NCI-H748 treated with DMSO at 0.1 percent for 48 hours (cell line): ENCODE data around the gene FBXW11.
A peak's percentile ranks its signal among the peaks of the same experiment; 100 is the strongest.
"Not testable (repeated sequence)": the region's sequence is repeated elsewhere in the genome, so short reads cannot be mapped to it uniquely, and the experiment has no call there.

Experiments used
- DNase-seq: peaks from one replicate; lab custom pipeline; 2025; lab: John Stamatoyannopoulos, UW

The FBXW11 gene

DNA sequence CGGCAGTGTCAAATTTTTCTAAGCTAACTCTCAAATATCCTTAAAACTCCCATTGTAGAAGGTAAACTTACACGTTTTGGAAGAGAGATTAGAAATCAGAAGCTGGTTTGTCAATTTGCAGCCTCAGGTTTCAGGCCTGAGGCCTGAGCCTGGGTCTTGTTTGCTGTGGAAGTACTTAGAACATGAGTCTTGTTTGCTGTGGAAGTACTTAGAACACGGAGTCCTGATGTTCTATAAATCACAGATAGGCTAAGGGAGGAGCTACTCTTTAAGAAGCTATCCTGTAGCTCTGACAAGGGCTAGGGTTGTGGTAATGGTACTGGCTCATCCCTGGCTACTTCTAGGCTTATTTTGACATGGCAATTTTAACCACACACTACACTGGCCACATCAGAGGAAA is 97.8 kb downstream of the FBXW11 start:
- no peak for DNase-seq

DNA sequence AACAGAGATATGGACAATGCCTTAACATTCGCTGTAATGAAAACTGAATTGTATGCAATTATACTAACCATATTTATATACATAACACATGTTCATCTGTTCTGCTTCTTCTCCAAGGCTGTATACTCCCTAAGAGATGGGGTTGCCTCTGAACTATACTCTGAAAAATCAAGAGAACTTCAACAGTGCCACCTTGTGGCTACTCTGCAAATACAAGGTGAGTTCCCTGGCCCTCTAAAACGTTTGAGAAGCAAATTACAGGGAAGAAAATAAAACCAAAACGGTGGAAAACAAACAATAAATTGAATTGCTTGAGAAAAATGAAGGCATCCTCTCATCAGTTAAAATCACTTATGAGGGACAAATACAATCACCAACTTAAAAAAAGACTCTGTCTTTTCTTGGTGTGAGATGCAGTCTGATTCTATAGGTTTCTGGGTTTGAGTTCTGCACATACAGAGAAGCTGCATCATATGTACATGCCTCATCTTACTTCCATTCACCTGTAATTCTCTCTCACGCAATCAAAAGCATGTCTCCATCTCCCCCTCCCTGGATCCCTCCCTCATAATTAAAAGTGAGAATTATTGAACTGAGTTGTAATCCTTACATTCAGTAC is 98.6 kb downstream of the FBXW11 start:
- DNase-seq, result peak; percentile 58

DNA sequence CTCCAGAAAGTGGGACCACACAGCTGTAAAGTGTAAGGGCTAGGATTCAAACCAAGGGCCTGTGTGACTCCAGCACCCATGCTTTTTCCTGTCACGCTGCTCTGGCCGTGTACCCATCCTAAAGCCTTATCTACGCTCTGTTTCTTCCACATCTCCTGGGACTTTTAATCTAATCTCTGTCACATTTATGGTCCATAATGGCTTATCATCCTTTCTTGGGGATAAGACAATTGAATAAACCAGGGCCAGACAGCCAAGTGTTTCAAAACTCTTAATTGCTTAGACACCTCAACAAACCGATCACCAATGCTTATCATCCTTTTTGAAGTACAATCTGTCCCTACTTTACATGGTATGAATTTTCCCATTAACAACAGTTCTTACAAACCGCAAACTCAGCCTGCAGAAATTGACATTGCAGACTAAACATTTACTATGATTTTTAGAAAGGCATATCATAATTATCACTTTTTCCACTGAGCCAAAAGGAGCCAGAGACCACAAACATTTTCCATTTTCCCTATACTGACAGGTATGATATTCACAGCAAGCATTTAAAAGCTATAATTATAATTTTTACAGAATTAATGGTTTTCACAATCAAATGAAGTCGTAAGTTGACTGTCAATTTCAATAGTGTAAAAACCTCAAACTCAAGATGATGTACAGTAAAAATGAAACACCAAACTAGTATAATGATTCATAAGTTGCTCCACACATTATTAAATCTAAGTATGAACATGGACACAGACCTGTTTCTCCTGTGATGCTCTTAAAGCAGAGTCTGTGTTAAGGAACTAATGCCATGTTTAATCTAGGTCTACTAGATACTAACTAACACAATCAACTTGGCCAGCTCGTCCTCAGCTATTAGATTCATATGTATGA is 99.5 kb downstream of the FBXW11 start:
- DNase-seq, result no peak

DNA sequence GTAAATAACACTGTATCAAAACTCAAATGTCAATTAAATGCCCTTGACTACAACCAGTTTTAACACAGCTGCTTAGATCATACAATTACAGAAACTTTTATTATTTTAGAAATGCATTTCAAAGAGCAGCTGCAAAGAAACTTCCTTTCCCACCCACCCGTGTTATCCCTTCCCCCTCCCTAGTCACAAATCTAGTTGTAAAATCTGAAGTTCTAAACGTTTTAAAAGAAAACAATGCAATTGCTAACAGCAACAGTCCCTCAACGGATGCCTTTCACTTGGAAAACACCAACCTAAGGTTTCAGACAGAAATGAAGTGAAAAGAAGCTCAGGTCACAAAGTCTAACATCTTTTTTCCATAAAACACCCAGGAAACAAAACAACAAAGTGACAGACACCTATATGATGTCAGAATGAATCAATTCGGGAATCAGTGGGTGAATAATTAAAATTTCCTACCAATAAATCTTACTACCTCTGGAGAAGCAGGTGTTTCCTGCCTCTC is 100.3 kb downstream of the FBXW11 start:
- DNase-seq, result no peak

DNA sequence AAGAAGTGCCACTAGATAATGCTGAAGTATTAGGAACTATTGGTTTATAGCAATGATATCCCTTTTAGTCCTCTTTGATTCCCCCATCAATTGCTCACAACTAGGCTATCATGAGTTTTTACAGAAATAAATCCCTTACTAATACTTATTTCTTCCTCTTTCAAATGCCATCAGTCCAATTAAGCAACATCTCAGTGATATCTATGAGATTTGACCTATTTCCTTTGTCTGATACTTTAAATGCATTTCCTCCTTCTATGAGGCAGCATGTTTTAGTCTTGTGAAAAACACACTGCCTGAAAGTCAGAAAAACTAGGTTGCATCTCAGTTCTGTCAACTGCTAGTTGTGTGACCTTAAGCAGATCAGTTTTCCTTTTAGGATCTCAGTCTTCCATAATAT is 101.6 kb downstream of the FBXW11 start:
- no peak for DNase-seq

DNA sequence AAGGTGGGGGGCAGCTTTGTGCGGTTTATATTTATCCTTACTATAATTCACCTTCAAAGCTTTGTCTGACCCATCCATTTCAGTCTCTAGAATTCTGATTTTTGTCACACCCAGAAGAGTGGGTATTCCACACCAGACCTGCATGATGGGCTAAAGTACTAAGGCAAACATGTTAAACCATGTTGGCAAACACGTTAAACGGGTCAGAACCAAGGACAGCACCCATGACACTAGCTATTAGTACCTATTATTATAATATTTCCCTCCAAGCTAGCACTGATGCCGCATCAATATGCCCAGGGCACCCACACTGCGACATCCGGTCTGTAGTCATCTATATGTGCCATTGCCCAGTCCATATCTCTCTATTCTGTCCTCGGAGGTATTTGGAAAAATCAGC is 104.7 kb downstream of the FBXW11 start:
- DNase-seq, result no peak

DNA sequence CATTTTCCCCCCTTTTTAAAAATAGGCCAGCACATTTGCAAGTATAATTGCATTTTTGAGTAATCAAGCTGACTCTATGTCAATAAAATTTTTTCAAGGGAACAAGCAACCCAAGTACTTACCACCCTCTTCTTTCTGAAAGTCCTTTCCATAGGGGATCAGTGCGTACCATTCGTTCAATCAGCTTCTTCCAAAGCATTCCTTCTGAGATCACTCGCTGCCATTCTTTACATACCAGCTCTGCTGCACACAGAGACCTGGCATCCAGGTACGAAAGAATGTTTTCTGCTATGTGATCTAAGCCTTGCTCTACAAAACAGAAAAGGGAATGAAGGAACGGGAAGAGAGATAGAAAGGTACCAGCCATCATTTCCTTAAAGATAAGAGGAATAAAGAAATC is 106.6 kb downstream of the FBXW11 start:
- no peak for DNase-seq

DNA sequence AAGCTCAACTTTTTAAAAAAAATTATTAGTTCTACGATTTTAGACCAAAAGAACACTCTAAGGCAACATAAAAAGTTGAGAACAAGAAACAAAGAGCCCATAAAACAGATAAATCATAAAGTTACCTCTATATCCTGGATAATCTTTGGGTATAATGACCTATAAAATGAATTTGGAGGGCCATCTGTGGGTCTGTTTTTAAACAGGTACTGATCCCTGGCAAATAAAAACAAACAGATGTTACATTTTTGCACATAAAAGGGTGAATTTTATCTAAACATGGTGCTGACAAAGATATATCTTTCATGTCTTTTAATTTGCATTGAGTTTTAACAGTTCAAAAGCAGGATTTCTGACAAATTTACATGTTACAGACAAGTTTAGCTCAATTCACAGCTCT is 107.6 kb downstream of the FBXW11 start:
- no peak for DNase-seq

DNA sequence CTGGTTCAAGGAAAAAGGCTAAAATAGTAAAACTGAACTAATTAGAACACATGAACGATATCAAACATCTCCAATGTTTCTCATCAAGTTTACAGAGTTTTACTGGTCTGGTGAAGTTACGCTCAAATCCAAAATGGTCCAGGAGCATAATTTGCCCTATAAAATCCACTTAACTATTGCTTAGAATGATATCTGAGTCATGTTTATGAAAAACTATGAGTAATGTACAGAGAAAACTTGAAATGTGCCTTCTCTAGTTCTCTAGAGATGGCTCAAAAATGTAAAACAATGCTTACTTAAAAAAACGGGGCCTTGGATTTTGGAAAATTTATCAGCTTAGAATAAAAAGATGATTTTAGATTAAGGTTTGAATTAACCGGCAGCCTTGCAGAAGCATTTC is 108.1 kb downstream of the FBXW11 start:
- DNase-seq, result no peak

DNA sequence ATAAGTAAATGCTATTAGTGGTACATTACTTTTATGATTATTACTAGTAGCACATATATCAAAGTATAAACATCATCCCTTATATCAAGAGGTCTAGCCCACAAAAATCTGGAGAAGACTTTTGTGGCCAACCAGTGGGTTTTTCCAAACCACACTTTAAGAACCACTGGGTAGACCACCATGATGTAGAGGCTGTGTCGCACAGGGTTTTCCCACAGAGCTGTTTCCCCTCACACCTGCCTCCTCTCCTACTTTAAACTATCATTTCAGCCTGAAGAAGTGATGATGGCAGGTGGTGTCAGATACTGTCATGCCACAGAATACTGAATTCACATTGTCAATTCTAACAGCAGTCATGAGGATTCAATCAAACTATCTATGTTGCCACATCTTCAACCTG is 109.2 kb downstream of the FBXW11 start:
- no peak for DNase-seq

DNA sequence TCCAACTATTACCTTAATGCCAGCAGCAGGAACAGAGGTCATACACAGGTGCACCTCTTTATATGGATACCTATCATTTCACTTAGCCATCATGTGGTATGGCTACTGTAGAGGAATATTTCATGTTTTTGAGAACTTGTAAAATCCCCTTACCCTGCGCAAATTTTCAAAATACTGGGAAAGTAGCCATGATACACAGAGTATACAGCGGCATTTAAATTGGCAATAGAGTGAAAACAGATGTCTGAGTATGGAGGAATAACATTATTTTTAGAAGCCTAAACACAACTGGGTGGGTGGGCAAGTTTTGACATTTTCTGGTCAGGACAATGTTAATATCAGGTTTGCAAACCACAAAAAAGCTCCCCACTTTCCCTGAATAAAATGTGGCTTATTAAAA is 111.4 kb downstream of the FBXW11 start:
- DNase-seq, result no peak

DNA sequence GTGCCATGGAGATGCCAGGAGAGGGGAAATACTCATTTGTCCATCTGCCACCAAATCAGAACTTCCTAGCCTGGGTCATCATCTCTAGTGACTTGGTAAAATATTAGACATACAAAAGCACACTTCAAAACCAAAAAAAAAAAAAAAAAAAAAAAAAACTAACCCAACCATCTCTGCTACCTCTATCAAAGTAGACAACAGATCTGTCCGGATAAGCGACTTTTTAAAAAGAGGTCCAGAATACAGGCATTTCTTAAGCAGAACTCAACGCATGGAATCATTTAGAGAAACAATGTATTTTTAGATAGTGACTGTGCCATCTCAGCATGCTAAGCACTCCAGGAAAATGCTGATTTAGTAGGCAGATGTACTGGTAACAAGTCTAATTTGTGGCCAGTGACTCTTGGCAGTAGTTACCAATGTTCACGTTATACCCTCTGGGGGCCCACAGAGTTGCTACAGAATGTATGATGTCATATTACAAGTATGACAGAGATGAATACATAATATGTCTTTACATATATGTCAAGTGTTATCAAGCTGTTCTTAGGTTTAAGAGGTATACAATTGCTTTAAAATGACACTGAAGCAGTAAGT is 113.0 kb downstream of the FBXW11 start:
- DNase-seq, result no peak

DNA sequence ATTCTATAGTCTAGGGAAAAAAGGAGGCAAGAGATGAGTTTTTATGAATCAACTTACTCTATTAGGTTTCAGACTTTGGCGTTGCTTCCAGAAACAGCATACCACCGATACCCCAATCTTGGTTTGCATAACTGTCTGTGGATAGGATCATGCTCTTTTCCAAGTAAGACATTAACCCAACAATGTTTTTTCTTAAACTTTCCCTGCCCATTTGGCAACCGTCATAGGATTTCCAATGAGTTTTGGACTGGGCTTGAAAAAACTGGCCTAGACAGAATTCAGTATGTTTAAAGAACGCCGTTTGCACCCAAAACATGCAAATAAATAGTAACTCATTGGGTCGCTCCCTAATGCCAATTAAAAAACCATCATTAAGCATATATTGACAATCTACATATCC is 114.8 kb downstream of the FBXW11 start:
- DNase-seq, result no peak

DNA sequence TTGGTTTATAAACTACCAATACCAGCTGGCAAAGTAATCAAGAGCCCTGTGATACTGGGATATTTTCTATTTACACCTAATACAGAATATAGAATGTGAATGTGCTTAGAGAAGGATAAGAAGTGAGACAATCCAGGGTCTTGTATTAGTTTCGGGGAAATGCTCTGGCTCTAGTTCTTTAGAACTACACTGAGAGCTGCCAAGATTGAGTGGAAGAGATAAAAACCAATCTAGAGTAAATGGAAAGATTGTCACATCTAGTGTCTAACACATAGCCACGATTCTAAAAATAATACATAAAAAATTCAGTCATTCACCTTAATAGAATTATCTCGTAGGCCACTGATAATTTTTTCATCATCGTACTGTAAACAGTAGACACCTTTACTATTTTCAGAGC is 115.3 kb downstream of the FBXW11 start:
- no peak for DNase-seq

DNA sequence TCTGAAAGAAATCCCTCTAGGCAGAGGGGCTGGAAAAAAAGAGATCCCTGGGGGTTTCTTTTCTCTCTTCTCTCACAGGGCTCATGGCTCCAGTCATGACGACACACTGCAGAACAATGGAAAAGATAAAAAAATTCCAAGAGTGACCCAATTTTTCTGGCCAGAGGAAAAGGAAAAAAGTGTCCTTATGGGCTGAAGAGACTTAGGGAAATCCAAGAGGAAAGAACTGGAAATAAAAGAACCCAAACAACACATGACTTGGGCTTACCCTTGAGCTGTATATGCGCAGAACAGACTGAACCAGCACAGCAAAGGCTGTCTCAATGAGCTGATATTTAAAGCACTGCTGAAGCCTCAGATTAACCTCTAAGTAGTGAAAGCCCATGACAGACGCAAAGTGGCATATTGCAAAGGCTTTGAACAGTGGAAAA is 118.4 kb downstream of the FBXW11 start:
- DNase-seq, result no peak

DNA sequence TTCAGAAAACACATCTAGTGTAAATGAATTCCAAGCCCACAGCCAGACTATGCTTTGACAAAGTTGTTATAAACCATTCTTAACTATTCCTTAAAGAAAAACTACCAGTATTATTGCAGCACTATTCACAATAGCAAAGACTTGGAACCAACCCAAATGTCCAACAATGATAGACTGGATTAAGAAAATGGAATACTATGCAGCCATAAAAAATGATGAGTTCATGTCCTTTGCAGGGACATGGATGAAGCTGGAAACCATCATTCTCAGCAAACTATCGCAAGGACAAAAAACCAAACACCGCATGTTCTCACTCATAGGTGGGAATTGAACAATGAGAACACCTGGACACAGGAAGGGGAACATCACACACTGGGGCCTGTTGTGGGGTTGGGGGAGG is 120.4 kb downstream of the FBXW11 start:
- DNase-seq, result not testable (repeated sequence)

DNA sequence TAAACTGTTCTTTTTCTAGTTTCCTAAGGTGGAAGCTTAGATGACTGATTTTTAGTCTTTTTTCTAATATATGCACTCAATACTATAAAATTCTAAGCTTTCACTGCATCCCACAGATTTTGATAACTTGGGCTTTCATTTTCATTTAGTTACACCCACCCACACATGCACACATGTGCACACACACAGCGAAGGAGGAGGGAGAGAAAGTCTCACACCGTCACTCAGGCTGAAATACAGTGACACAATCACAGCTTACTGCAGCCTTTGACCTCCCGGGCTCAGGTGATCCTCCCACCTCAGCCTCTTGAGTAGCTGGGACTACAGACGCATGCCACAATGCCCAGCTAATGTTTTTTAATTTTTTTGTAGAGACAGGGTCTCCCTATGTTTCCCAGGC is 124.3 kb downstream of the FBXW11 start:
- DNase-seq, result no peak

DNA sequence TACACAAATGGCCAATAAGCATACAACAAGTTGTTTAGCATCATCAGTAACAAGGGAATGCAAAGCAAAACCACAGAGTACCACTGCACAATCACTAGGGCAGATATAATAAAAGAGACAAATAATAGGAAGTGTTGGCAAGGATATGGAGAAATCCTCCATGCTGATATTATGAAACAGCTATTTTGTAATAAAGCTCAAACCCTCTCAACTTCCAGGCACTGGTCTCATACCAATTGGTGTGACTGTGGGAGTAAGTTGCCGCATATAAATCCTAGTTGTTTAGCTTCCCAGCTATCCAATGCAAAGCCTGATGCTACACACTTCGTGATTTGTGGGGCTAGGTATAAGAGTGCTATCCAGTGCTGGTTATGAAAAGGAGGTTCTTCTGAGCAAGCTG is 132.2 kb downstream of the FBXW11 start:
- DNase-seq, result no peak

DNA sequence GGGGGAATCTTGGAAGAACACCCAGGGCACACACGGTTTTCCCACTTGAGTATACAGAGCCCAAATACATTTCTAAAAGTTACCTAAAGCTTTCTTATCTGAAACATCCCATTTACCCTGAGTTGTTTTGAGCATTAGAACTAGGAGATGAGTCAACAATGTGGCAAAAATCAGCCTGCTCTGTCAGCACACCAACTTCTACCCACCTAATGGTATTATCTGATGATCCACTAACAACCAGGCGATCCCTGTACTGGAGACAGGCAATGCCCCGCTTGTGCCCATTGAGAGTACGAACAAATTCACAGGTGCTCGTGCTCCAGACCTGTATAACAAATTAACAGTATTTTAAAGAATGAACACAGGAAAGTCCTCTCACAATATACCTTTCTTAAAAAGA is 133.8 kb downstream of the FBXW11 start:
- no peak for DNase-seq

DNA sequence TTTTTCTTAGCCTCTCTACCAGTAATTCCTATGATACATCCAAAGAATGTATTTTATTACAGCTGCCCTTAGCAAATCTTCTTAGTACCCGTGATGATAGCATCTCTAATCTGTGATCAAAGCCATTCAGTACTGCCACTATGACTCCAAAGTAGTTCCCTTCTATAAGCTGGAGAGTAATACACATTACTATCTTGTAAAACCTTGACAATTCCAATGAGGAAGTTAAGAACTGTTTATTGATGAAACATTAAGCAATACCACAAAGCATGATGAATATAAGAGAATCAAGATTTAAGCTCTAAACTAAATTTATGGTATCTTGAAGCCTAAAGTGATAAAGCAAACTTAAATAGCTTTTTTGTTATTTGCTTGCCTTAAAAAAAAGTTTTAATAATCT is 134.7 kb downstream of the FBXW11 start:
- DNase-seq, result no peak

DNA sequence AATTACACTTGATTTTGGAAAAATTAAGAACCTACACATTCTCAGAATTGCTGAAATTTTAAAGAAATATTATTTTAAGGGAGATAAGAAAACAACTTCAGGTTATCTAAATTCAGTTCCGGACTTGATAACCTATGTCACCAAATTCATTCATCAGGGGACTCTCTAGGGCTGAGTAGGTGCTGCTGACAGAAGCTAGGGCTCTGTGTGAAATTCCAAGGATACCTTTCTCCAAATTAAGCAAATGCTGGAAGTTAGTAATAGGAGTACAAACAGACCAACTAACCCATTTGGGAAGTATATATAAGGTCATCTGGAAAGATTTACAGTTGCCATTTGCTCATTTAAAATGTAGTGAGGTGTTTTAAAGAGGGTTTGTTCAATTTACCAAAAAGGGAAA is 136.5 kb downstream of the FBXW11 start:
- DNase-seq, result no peak

DNA sequence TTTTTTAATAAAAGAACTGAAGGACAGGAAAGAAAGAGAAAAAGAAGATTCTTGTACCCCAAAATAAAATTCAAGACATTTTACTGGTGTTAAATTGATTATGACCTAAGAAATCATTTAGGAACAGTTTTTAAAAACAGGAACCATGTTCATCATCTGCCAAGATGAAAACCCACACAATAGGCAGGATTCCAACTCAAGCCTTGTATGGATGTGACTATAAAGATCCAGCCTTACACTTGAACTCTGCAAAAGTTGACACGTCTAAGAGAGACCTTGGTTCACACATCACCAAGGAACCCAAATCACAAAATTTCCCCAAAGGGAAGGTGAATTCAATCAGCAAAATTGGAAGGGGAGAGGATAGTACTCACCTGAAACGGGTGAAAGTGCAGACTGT is 138.2 kb downstream of the FBXW11 start:
- DNase-seq, result no peak

DNA sequence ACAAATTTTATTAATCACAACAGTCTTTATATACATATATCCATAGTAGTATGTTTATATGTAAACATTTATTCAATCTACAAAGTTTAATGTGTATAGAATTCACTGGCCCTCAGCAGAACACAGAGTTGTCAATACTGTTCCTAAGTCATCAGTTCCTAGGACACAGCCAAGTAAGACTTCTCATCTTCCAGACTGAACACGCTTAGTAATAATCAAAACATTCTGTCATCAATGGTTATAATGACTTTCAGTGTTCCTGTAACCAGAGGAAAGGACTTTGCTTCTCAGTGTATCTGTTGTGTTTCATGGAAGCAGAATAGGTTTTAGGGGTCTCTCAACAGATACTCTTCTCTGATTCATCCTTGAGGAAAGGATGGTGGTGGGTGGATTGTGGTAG is 138.7 kb downstream of the FBXW11 start:
- no peak for DNase-seq
